ENCODE results near the gene ZNF555.

DNA sequence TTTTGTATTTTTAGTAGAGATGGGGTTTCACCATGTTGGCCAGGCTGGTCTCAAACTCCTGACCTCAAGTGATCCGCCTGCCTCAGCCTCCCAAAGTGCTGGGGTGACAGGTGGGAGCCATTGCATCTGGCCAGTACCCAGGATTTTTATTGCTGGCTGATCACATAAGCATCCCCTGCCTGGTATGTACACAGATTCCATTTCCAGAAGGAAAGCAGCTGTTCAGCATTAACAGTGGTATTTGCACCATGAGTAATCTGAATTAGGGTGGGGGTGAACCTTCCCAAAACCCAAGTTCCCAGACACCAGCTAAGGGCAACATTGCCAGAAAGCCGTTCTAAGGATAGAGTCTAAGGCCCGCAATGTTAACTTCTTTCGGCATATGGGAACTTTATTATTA, 7.3 kb downstream of the ZNF555 start:
- no peak for TF ChIP-seq POLR2AphosphoS5 (IDR thresholded peaks at IDR 0.05; ENCODE audit: low read depth, low read length)
- TF ChIP-seq TAF1 (IDR thresholded peaks at IDR 0.05; ENCODE audit: borderline replicate concordance, insufficient read depth, low read length), result no peak
- TF ChIP-seq REST (IDR thresholded peaks at IDR 0.05; ENCODE audit: insufficient read depth in 1 of 2, low read depth in 2 of 2, low read length in 2 of 2), result no peak
- TF ChIP-seq SIN3A (IDR thresholded peaks at IDR 0.05; ENCODE audit: borderline replicate concordance, insufficient read depth, low read length), result no peak
